Measurements from ENCODE around the gene TSACC.

Gene TSACC

GRCh38 chr1:156366378-156367166, 28.2 kb downstream of the TSACC start:
- Histone ChIP-seq H3K4ac (ENCODE audit: low read depth, low read length) (peak overlapping the region; percentile 9), H2BK120ac (ENCODE audit: insufficient read depth, low read length, poor library complexity) (peak overlapping the region; percentile 86), H3K4me1 (ENCODE audit: control insufficient read depth in 1 of 2, insufficient read depth in 2 of 2, low read length in 2 of 2) (peaks cover 28 to 31% of the 10 kb centered on the region in 2 experiments), H3K23ac (ENCODE audit: low read length) (no peak overlapping the region), H3K4me3 (ENCODE audit: low read depth, low read length) (no peak overlapping the region), H3K27ac (ENCODE audit: low read depth, low read length) (peak overlapping the region; percentile 78), H2AFZ (ENCODE audit: insufficient read depth, low read length, poor library complexity) (no peak overlapping the region), H2BK12ac (ENCODE audit: low read length) (peak overlapping the region; percentile 87), H3K9ac (ENCODE audit: low read length) (no peak overlapping the region), H3K36me3 (ENCODE audit: control insufficient read depth in 1 of 2, insufficient read depth in 2 of 2, low read length in 2 of 2) (peaks cover 0 to 3% of the 10 kb centered on the region in 2 experiments), H4K91ac (ENCODE audit: low read depth, low read length) (peak overlapping the region; percentile 88), H2AK5ac (ENCODE audit: low read length) (peak overlapping the region; percentile 86), H2BK5ac (ENCODE audit: low read depth, low read length, poor library complexity) (peak overlapping the region; percentile 78), H3K14ac (ENCODE audit: low read length) (peak overlapping the region; percentile 7), H3K18ac (ENCODE audit: low read length) (peak overlapping the region; percentile 50), H4K12ac (ENCODE audit: low read depth, low read length) (no peak overlapping the region), H4K8ac (ENCODE audit: low read depth, low read length) (peak overlapping the region; percentile 25), H3K79me2 (ENCODE audit: control insufficient read depth, insufficient read depth, low read length, poor library complexity) (peaks cover 4% of the 10 kb centered on the region), H3K9me3 (ENCODE audit: insufficient read depth, low read depth, low read length) (peaks cover 3% of the 10 kb centered on the region), H3K27me3 (ENCODE audit: insufficient read depth, low read length) (no peaks in the 10 kb centered on the region), H3K79me1 (ENCODE audit: low read length) (peaks cover 27% of the 10 kb centered on the region), H3K4me2 (ENCODE audit: low read length) (no peak overlapping the region)
- whole genome bisulfite sequencing (ENCODE audit: extremely low coverage, insufficient coverage, insufficient read length): no CpG with 5 or more reads among the region's 5 CpGs
- DNase-seq: no peak

- Histone ChIP-seq H3K9ac (ENCODE audit: low read length) (no peak overlapping the region), H2BK12ac (ENCODE audit: low read length) (peak overlapping the region; percentile 93), H3K9me3 (ENCODE audit: insufficient read depth, low read depth, low read length) (peaks cover 3% of the 10 kb centered on the region), H3K4me3 (ENCODE audit: low read depth, low read length) (no peak overlapping the region), H3K27me3 (ENCODE audit: insufficient read depth, low read length) (no peaks in the 10 kb centered on the region), H3K4ac (ENCODE audit: low read depth, low read length) (peak overlapping the region; percentile 60), H3K79me2 (ENCODE audit: control insufficient read depth, insufficient read depth, low read length, poor library complexity) (peaks cover 4% of the 10 kb centered on the region), H3K18ac (ENCODE audit: low read length) (peak overlapping the region; percentile 88), H4K12ac (ENCODE audit: low read depth, low read length) (no peak overlapping the region), H2BK5ac (ENCODE audit: low read depth, low read length, poor library complexity) (peak overlapping the region; percentile 96), H3K36me3 (ENCODE audit: control insufficient read depth in 1 of 2, insufficient read depth in 2 of 2, low read length in 2 of 2) (peaks cover 0 to 6% of the 10 kb centered on the region in 2 experiments), H2BK120ac (ENCODE audit: insufficient read depth, low read length, poor library complexity) (peak overlapping the region; percentile 94), H2AK5ac (ENCODE audit: low read length) (peak overlapping the region; percentile 74), H3K79me1 (ENCODE audit: low read length) (peaks cover 27% of the 10 kb centered on the region), H3K4me1 (ENCODE audit: control insufficient read depth in 1 of 2, insufficient read depth in 2 of 2, low read length in 2 of 2) (peaks cover 35 to 36% of the 10 kb centered on the region in 2 experiments), H3K4me2 (ENCODE audit: low read length) (peak overlapping the region; percentile 20), H3K14ac (ENCODE audit: low read length) (peak overlapping the region; percentile 88), H4K8ac (ENCODE audit: low read depth, low read length) (peak overlapping the region; percentile 75), H2AFZ (ENCODE audit: insufficient read depth, low read length, poor library complexity) (peak overlapping the region; percentile 38), H3K23ac (ENCODE audit: low read length) (no peak overlapping the region), H4K91ac (ENCODE audit: low read depth, low read length) (peak overlapping the region; percentile 88), H3K27ac (ENCODE audit: low read depth, low read length) (peak overlapping the region; percentile 84)
- no peak for DNase-seq
- no CpG with 5 or more reads among the region's 9 CpGs for WGBS (ENCODE audit: extremely low coverage, insufficient coverage, insufficient read length)
Observed at GRCh38 chr1:156367383-156368156, 29.2 kb downstream of the TSACC start.

- H3K4me3 ChIP-seq (ENCODE audit: low read depth, low read length): no peak overlapping the region
- H4K8ac ChIP-seq (ENCODE audit: low read depth, low read length): peak overlapping the region; percentile 75
- peaks cover 35 to 36% of the 10 kb centered on the region in 2 experiments for H3K4me1 ChIP-seq (ENCODE audit: control insufficient read depth in 1 of 2, insufficient read depth in 2 of 2, low read length in 2 of 2)
- H3K23ac ChIP-seq (ENCODE audit: low read length): no peak overlapping the region
- H3K79me2 ChIP-seq (ENCODE audit: control insufficient read depth, insufficient read depth, low read length, poor library complexity): peaks cover 4% of the 10 kb centered on the region
- no peak overlapping the region for H4K12ac ChIP-seq (ENCODE audit: low read depth, low read length)
- peak overlapping the region; percentile 86 for H4K91ac ChIP-seq (ENCODE audit: low read depth, low read length)
- peak overlapping the region; percentile 84 for H3K27ac ChIP-seq (ENCODE audit: low read depth, low read length)
- WGBS (ENCODE audit: extremely low coverage, insufficient coverage, insufficient read length): no CpG with 5 or more reads among the region's 7 CpGs
- H3K14ac ChIP-seq (ENCODE audit: low read length): peak overlapping the region; percentile 88
- no peaks in the 10 kb centered on the region for H3K27me3 ChIP-seq (ENCODE audit: insufficient read depth, low read length)
- H2AK5ac ChIP-seq (ENCODE audit: low read length): peak overlapping the region; percentile 27
- peaks cover 3% of the 10 kb centered on the region for H3K9me3 ChIP-seq (ENCODE audit: insufficient read depth, low read depth, low read length)
- H2BK12ac ChIP-seq (ENCODE audit: low read length): peak overlapping the region; percentile 93
- peak overlapping the region; percentile 27 for H3K4me2 ChIP-seq (ENCODE audit: low read length)
- H2BK5ac ChIP-seq (ENCODE audit: low read depth, low read length, poor library complexity): peak overlapping the region; percentile 96
- peak overlapping the region; percentile 60 for H3K4ac ChIP-seq (ENCODE audit: low read depth, low read length)
- H3K18ac ChIP-seq (ENCODE audit: low read length): peak overlapping the region; percentile 88
- peak overlapping the region; percentile 38 for H2AFZ ChIP-seq (ENCODE audit: insufficient read depth, low read length, poor library complexity)
- peaks cover 0 to 6% of the 10 kb centered on the region in 2 experiments for H3K36me3 ChIP-seq (ENCODE audit: control insufficient read depth in 1 of 2, insufficient read depth in 2 of 2, low read length in 2 of 2)
- H3K79me1 ChIP-seq (ENCODE audit: low read length): peaks cover 27% of the 10 kb centered on the region
- H3K9ac ChIP-seq (ENCODE audit: low read length): no peak overlapping the region
- H2BK120ac ChIP-seq (ENCODE audit: insufficient read depth, low read length, poor library complexity): peak overlapping the region; percentile 94
- DNase-seq: peak in 1 of 2 donors; percentile 26
Observed at GRCh38 chr1:156368157-156368658, 29.9 kb downstream of the TSACC start.

Measured in trophoblast cell (in vitro differentiated cells and primary cell).